Measurements from ENCODE around the gene WDR81.
"Not testable (repeated sequence)": the region's sequence is repeated elsewhere in the genome, so short reads cannot be mapped to it uniquely, and the experiment has no call there.

Gene WDR81

GRCh38 chr17:1753767-1754429 is 29.4 kb downstream of the WDR81 start:
- DNase-seq (ENCODE audit: low read depth), result no peak

GRCh38 chr17:1754430-1755112 is 30.1 kb downstream of the WDR81 start:
- DNase-seq (ENCODE audit: low read depth), result no peak

- DNase-seq (ENCODE audit: low read depth), result no peak
These were observed 30.8 kb downstream of the WDR81 start for GRCh38 chr17:1755252-1755826.

- DNase-seq (ENCODE audit: low read depth), result no peak
These were observed 31.3 kb downstream of the WDR81 start for GRCh38 chr17:1755827-1756262.

GRCh38 chr17:1758807-1759206 is 34.3 kb downstream of the WDR81 start:
- no peak for DNase-seq (ENCODE audit: low read depth)

GRCh38 chr17:1759529-1759928 is 35.0 kb downstream of the WDR81 start:
- no peak for DNase-seq (ENCODE audit: low read depth)

GRCh38 chr17:1762233-1762900 is 37.9 kb downstream of the WDR81 start:
- DNase-seq (ENCODE audit: low read depth), result no peak

- DNase-seq (ENCODE audit: low read depth), result no peak
These were observed 38.7 kb downstream of the WDR81 start for GRCh38 chr17:1762901-1763898.

- DNase-seq (ENCODE audit: low read depth), result no peak
These were observed 39.8 kb downstream of the WDR81 start for GRCh38 chr17:1764284-1764683.

- not testable (repeated sequence) for DNase-seq (ENCODE audit: low read depth)
These were observed 40.2 kb downstream of the WDR81 start for GRCh38 chr17:1764705-1765104.

GRCh38 chr17:1765576-1765975 is 41.1 kb downstream of the WDR81 start:
- DNase-seq (ENCODE audit: low read depth), result no peak

- DNase-seq (ENCODE audit: low read depth), result no peak
These were observed 42.1 kb downstream of the WDR81 start for GRCh38 chr17:1766382-1767135.

- DNase-seq (ENCODE audit: low read depth), result no peak
These were observed 42.9 kb downstream of the WDR81 start for GRCh38 chr17:1767358-1767757.

GRCh38 chr17:1769822-1770477 is 45.4 kb downstream of the WDR81 start:
- no peak for DNase-seq (ENCODE audit: low read depth)

- DNase-seq (ENCODE audit: low read depth), result not testable (repeated sequence)
These were observed 48.6 kb downstream of the WDR81 start for GRCh38 chr17:1773000-1773695.

- no peak for DNase-seq (ENCODE audit: low read depth)
These were observed 49.2 kb downstream of the WDR81 start for GRCh38 chr17:1773696-1774181.

GRCh38 chr17:1774390-1775176 is 50.1 kb downstream of the WDR81 start:
- DNase-seq (ENCODE audit: low read depth), result no peak

- no peak for DNase-seq (ENCODE audit: low read depth)
These were observed 51.8 kb downstream of the WDR81 start for GRCh38 chr17:1776328-1776727.

- no peak for DNase-seq (ENCODE audit: low read depth)
These were observed 52.4 kb downstream of the WDR81 start for GRCh38 chr17:1776857-1777256.
